Measurements from ENCODE around the gene CHSY3.
"Not testable (repeated sequence)": the region's sequence is repeated elsewhere in the genome, so short reads cannot be mapped to it uniquely, and the experiment has no call there.

CHSY3 gene

DNA sequence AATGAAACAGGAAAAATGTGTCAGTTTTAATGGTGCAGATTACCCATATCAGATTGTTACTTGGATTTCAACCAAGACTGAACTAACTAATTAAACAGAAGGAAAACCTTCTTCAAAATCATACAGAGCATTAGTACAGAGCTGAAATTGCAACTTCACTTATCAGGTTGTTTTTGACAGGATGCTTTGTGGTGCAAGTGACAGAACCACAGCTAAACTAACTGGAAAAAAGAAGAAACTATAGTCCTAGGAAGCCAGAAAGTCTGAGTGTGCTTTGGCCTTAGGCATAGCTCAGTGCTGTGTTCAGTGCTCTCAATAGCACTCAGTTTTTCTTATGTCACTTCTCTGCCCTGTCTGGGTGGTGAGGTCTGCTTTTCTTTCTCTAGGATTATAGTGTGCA, 267.4 kb downstream of the CHSY3 start:
- no peak for DNase-seq

- no peak for DNase-seq
Observed at GRCh38 chr5:130183115-130183514, 278.9 kb downstream of the CHSY3 start.

- DNase-seq, result no peak
Observed at GRCh38 chr5:130189961-130190360, 285.7 kb downstream of the CHSY3 start.

DNA sequence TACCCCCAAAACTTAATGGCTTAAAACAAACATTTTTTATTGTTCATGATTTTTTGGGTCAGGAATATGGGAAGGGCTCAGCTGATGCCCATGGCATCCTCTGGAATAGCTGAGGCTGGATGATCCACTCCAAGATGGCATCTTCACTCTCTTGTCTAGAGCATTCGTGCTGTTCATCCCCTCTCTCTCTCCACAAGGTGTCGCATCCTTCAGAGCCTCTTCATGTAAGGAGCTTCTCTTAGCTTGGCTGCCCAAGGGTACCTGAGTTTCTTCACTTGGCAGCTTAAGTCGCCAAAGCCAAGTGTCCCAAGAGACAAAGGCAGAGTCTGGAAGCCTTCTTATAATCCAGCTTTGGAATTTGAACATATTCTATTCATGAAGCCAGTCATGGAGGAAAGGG, 294.7 kb downstream of the CHSY3 start:
- DNase-seq, result no peak

GRCh38 chr5:130206686-130207085, 302.4 kb downstream of the CHSY3 start:
- no peak for DNase-seq

DNA sequence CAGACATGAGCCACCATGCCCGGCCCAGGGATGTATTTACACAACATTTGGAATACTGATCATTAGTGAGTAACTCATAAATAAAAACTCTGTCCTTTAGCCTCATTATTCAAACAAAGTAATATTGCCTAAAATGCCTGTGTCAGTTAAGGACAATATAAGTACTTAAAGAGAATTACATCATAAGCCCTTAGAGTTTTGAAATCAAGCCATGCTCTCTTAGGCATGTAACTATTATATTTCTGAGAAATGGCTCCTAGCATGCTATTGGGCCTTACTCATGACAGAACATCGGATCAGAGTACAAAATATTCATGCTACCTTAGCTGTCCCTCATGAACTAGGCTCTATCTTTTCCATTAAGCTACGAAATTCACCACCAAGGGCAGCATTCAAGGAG, 309.3 kb downstream of the CHSY3 start:
- DNase-seq, result no peak

GRCh38 chr5:130216286-130216685, 312.0 kb downstream of the CHSY3 start:
- no peak for DNase-seq

DNA sequence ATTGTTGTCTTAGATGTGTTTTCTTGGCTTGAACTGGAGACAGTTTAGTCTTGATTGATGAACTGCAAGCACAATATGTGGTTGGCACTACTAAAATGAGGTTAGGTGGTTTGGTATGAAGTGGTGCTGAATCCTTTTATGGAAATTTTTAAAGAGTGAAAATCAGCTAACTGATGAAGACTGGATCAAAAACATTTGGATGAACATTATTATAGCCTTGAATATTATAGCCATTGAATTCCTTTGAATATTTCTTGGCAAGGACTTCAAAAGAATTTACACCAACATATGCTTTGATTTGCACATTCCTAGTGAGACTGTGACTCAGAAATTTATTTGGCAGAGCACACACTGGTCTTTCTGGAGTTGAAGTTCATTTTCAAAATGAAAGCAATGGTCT, 318.3 kb downstream of the CHSY3 start:
- DNase-seq, result no peak

- DNase-seq, result not testable (repeated sequence)
Observed at GRCh38 chr5:130226556-130226955, 322.3 kb downstream of the CHSY3 start.

DNA sequence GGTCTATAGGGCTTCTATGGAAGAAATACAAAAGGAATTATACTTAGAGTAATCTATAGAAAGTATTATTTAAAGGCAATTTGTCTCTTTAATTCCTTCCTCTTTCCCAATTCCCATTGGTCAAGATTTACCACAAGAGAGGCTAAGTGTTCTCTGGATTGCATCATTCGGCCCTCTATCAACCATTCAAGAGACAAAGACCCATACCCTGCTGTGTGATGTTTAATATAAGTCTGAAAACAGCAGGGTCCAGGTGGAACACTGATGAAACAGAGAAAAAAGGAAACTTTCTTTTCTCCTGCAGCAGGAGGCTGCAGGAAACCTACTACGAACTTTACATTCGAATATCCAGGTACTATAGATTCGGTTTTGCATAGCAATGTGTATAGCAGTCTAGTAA, 323.4 kb downstream of the CHSY3 start:
- no peak for DNase-seq

DNA sequence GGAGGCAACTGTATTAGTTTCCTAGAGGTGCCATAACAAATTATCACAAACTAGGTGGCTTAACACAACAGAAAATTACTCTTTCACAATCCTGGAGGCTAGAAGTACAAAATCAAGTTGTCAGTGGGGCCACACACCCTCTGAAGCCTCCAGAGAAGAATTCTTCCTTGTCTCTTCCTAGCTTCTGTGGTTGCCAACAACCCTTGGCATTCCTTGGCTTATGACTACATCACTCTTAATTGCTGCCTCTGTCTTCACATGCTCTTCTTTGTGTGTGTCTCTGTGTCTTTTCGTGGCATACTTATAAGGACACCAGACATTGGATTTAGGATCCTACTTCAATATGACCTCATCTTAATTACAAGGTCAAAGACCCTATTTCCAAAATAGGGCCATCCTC, 327.5 kb downstream of the CHSY3 start:
- no peak for DNase-seq

- DNase-seq, result no peak
Observed at GRCh38 chr5:130234816-130235215, 330.6 kb downstream of the CHSY3 start.

All from activated CD8-positive, alpha-beta memory T cell treated with anti-CD3 and anti-CD28 coated beads, Interleukin-2, amount 50 U/mL, for 4 hours (primary cell).